ENCODE data around the gene CNTN5. TPM values are rescaled to one million over a fixed set of nuclear protein-coding genes. Genes with fewer than 3 reads are reported as not detected.

CNTN5 gene
- total RNA-seq, 2 experiments from 2014 or later: not detected

DNA sequence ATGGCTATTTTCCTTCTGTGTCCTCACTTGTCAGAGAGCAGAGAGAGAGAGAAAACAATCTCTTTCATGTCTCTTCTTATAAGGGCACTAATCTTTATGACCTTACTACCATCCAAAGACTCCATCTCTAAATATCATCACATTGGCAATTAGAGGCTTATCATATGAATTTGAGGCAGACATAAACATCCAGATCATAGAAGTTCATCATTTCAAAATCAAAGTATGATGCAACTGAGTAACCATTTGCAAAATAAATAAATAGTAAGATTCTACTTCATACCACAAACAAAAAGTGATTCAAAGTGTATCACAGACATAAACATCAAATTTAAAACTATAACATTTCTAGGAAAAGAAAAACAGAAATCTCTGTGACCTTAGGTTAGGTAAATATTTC is 1161.6 kb downstream of the CNTN5 start:
- peaks cover 17% of the 10 kb centered on the region for H3K9me3 Mint-ChIP-seq
- no peak for ATAC-seq
- CTCF ChIA-PET: no interaction called here
- no peak overlapping the region for H3K4me3 Mint-ChIP-seq
- POLR2A ChIA-PET: no interaction called here
- no peak overlapping the region for H3K27ac Mint-ChIP-seq
- no peaks in the 10 kb centered on the region for H3K27me3 Mint-ChIP-seq
- no peak for TF ChIP-seq CTCF (IDR thresholded peaks at IDR 0.05)
- H3K36me3 Mint-ChIP-seq (ENCODE audit: low read depth): no peaks in the 10 kb centered on the region
- H3K4me1 Mint-ChIP-seq (ENCODE audit: low read depth): no peaks in the 10 kb centered on the region
- intact Hi-C loops (cut with micrococcal nuclease): no loop called here
- no peak for DNase-seq

GRCh38 chr11:100182927-100183326 is 1162.2 kb downstream of the CNTN5 start:
- Mint-ChIP-seq H3K9me3 (peaks cover 17% of the 10 kb centered on the region), H3K27ac (no peak overlapping the region), H3K36me3 (ENCODE audit: low read depth) (no peaks in the 10 kb centered on the region), H3K4me1 (ENCODE audit: low read depth) (no peaks in the 10 kb centered on the region), H3K27me3 (no peaks in the 10 kb centered on the region), H3K4me3 (no peak overlapping the region)
- intact Hi-C loops (cut with micrococcal nuclease): no loop called here
- no peak for TF ChIP-seq CTCF (IDR thresholded peaks at IDR 0.05)
- CTCF ChIA-PET: no interaction called here
- no peak for DNase-seq
- ATAC-seq: no peak
- POLR2A ChIA-PET: no interaction called here

DNA sequence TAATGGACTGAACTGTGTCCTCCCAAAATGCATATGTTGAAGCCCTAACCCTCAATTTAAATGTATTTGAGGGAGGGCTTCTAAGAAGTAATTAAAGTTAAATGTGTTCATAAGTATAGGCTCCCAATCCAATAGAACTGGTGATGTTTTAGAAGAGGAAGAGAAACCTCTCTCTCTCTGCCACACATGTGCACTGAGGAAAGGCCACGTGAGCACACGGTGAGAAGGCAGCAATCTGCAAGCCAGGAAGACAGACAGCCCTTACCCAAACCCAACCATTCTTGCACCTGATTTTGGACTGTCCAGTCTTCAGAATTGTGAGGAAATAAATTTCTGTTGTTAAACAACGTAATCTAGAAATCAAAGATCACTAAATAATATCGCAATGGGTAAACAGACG is 1164.8 kb downstream of the CNTN5 start:
- TF ChIP-seq CTCF (IDR thresholded peaks at IDR 0.05): no peak
- Mint-ChIP-seq H3K4me3 (no peak overlapping the region), H3K36me3 (ENCODE audit: low read depth) (no peaks in the 10 kb centered on the region), H3K9me3 (peaks cover 18% of the 10 kb centered on the region), H3K27ac (no peak overlapping the region), H3K27me3 (no peaks in the 10 kb centered on the region), H3K4me1 (ENCODE audit: low read depth) (no peaks in the 10 kb centered on the region)
- POLR2A ChIA-PET: no interaction called here
- ATAC-seq (no peak), DNase-seq (no peak)
- intact Hi-C loops (cut with micrococcal nuclease): no loop called here
- CTCF ChIA-PET: no interaction called here

DNA sequence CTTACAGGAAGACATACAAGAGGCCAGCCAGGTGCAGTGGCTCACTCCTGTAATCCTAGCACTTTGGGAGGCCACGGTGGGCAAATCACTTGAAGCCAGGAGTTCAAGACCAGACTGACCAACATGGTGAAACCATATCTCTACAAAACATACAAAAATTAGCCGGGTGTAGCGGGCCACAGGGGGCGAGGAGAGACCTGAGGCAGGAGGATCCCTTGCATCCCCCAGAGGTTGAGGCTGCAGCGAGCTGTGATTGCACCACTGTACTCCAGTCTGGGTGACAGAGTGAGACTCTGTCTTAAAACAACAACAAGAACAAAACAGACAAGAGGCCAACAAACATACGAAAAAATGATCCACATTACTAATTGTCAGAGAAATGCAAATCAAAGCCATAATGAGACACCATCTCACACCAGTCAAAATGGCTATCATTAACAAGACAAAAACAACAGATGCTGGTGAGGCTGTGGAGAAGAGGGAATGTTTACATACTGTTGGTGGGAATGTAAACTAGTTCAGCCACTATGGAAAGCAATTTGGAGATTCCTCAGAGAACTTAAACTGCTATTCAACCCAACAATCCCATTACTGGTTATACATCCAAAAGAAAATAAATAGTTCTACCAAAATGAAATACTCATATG is 1167.5 kb downstream of the CNTN5 start:
- Mint-ChIP-seq H3K27me3 (no peaks in the 10 kb centered on the region), H3K27ac (no peak overlapping the region), H3K4me1 (ENCODE audit: low read depth) (no peaks in the 10 kb centered on the region), H3K4me3 (no peak overlapping the region), H3K36me3 (ENCODE audit: low read depth) (no peaks in the 10 kb centered on the region), H3K9me3 (peaks cover 16% of the 10 kb centered on the region)
- ATAC-seq: no peak
- POLR2A ChIA-PET: no interaction called here
- intact Hi-C loops (cut with micrococcal nuclease): no loop called here
- TF ChIP-seq CTCF (IDR thresholded peaks at IDR 0.05): no peak
- no peak for DNase-seq
- CTCF ChIA-PET: no interaction called here

DNA sequence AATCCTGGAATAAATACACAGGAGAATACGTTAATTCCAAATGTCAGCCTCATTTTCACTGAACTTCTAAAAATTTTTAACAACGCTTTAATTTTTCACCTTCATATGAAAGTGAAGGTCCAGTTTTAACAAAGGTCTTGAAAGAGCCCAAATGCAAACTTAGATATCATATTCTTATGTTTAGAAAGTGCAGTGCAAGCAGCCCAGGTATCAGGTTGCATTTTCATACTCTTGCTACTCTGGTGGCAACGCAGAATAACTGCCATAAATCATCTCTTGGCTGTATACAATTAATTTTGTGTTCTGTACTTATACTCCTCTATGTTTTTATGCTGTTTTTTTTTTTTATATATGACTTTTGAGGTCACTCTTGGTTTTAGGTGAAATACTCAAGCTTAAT is 1169.6 kb downstream of the CNTN5 start:
- Mint-ChIP-seq H3K36me3 (ENCODE audit: low read depth) (no peaks in the 10 kb centered on the region), H3K4me3 (no peak overlapping the region), H3K27me3 (no peaks in the 10 kb centered on the region), H3K27ac (no peak overlapping the region), H3K4me1 (ENCODE audit: low read depth) (no peaks in the 10 kb centered on the region), H3K9me3 (peaks cover 8% of the 10 kb centered on the region)
- no peak for ATAC-seq
- ChIA-PET CTCF (no interaction called here), POLR2A (no interaction called here)
- no peak for DNase-seq
- TF ChIP-seq CTCF (IDR thresholded peaks at IDR 0.05): no peak
- intact Hi-C loops (cut with micrococcal nuclease): no loop called here

All from activated CD8-positive, alpha-beta T cell treated with anti-CD3 and anti-CD28 coated beads for 36 hours (primary cell).